HepG2 (cell line): Measurements from ENCODE around the gene APEX1. TPM values are rescaled to one million over a fixed set of nuclear protein-coding genes. Genes with fewer than 3 reads are reported as not detected.

Source experiments
- CCDC6 ChIP-seq: sonication (generic); formaldehyde crosslinking; IDR thresholded peaks from 2 replicates; pipeline ENCODE4 v1.8.1; 2022; ENCODE audit warnings: mild to moderate bottlenecking, missing genetic modification reagents, moderate library complexity
- DR1 ChIP-seq: sonication (generic); formaldehyde crosslinking; IDR thresholded peaks from 2 replicates; pipeline ENCODE4 v1.8.0; 2021; ENCODE audit warnings: mild to moderate bottlenecking, missing genetic modification reagents, inconsistent platforms
- ERF ChIP-seq: IDR thresholded peaks from 2 replicates; pipeline ENCODE4 v1.6.1; 2018; ENCODE audit warnings: missing biosample characterization, missing genetic modification reagents
- FOXA3 ChIP-seq: IDR thresholded peaks from 2 replicates; pipeline ENCODE4 v1.6.1; 2016; ENCODE audit warnings: missing genetic modification reagents, missing compliant biosample characterization
- HDAC6 ChIP-seq: fragments of 200-600 bp; sonication (generic); IDR thresholded peaks from 2 replicates; pipeline ENCODE4 v1.7.0; 2017; ENCODE audit warnings: mild to moderate bottlenecking, antibody characterized with exemption, low read length, low read depth
- KLF15 ChIP-seq: sonication (generic); formaldehyde crosslinking; IDR thresholded peaks from 2 replicates; pipeline ENCODE4 v1.8.1; 2023; ENCODE audit warnings: borderline replicate concordance, mild to moderate bottlenecking, inconsistent platforms, missing genetic modification reagents, mixed read lengths
- PAX8 ChIP-seq: sonication (generic); formaldehyde crosslinking; IDR thresholded peaks from 2 replicates; pipeline ENCODE4 v1.8.0; 2022; ENCODE audit warnings: mild to moderate bottlenecking, missing genetic modification reagents, borderline replicate concordance
- PTBP1 ChIP-seq: fragments of 200-400 bp; formaldehyde crosslinking; IDR thresholded peaks from 2 replicates; pipeline ENCODE4 v1.6.1; 2018; ENCODE audit warnings: low read length, low read depth; ENCODE audit not compliant: poor library complexity, severe bottlenecking
- SMAD3 ChIP-seq: sonication (generic); formaldehyde crosslinking; IDR thresholded peaks from 2 replicates; pipeline ENCODE4 v1.4.0; 2020; ENCODE audit warnings: missing genetic modification reagents
- THAP11 ChIP-seq: IDR thresholded peaks from 2 replicates; pipeline ENCODE4 v1.6.1; 2016; ENCODE audit warnings: missing biosample characterization, missing genetic modification reagents
- XBP1 ChIP-seq: sonication (generic); formaldehyde crosslinking; IDR thresholded peaks from 2 replicates; pipeline ENCODE4 v1.5.0; 2020; ENCODE audit warnings: missing genetic modification reagents
- ZNF558 ChIP-seq: sonication (generic); formaldehyde crosslinking; IDR thresholded peaks from 2 replicates; pipeline ENCODE4 v1.9.0; 2022; ENCODE audit warnings: mild to moderate bottlenecking, missing genetic modification reagents, borderline replicate concordance
- ZNF570 ChIP-seq: sonication (generic); formaldehyde crosslinking; IDR thresholded peaks from 2 replicates; pipeline ENCODE4 v1.4.0; 2020; ENCODE audit warnings: mild to moderate bottlenecking, missing genetic modification reagents, borderline replicate concordance
- ZNF577 ChIP-seq: sonication (generic); formaldehyde crosslinking; IDR thresholded peaks from 2 replicates; pipeline ENCODE4 v1.4.0; 2020; ENCODE audit warnings: mild to moderate bottlenecking, low read depth, missing genetic modification reagents, borderline replicate concordance
- ZNF616 ChIP-seq: sonication (generic); formaldehyde crosslinking; IDR thresholded peaks from 2 replicates; pipeline ENCODE4 v1.5.0; 2020; ENCODE audit warnings: low read depth, mild to moderate bottlenecking, missing genetic modification reagents
- ZNF709 ChIP-seq: sonication (generic); formaldehyde crosslinking; IDR thresholded peaks from 2 replicates; pipeline ENCODE4 v1.5.0; 2020; ENCODE audit warnings: mild to moderate bottlenecking, missing genetic modification reagents
- polyA plus RNA-seq, 8 experiments: library from polyadenylated mRNA; depleted of rRNA in 3 of 8; stranded (reverse) in 7 of 8; unstranded in 1 of 8; fragments of >200 nt; fragmentation: Illumina TruSeq in 4 of 8; extraction: Trizol in 4 of 8; gene quantifications; 2 replicates each; pipeline versions ENCODE4 v1.2.1 to v1.2.3, GENCODE V29; 2011 to 2016; ENCODE audit warnings: low read depth in 4 of 8, missing spikeins in 1 of 8, mixed read lengths in 1 of 8; ENCODE audit not compliant: insufficient read depth in 1 of 8
- total RNA-seq, 5 experiments: library from RNA; depleted of rRNA; stranded (reverse); fragments of >200 nt; fragmentation: Illumina TruSeq; extraction: Trizol; gene quantifications; 2 replicates each; pipeline ENCODE4 v1.2.3, GENCODE V29; 2016; ENCODE audit warnings: low read depth in 1 of 5
- TF ChIP-seq, protein P1 (sequence below): sonication (generic); formaldehyde crosslinking; IDR thresholded peaks from 2 replicates; pipeline ENCODE4 v1.5.0; 2020; ENCODE audit warnings: mild to moderate bottlenecking, missing genetic modification reagents, borderline replicate concordance
- TF ChIP-seq, protein P2 (sequence below): sonication (generic); formaldehyde crosslinking; IDR thresholded peaks from 2 replicates; pipeline ENCODE4 v1.4.0; 2020; ENCODE audit warnings: missing genetic modification reagents, borderline replicate concordance

The APEX1 gene
- total and polyA plus RNA-seq, 2 of the 13 experiments (the other 11 are each of a cell fraction or from before 2014, with no cell fraction given) = 171 to 405 TPM

DNA sequence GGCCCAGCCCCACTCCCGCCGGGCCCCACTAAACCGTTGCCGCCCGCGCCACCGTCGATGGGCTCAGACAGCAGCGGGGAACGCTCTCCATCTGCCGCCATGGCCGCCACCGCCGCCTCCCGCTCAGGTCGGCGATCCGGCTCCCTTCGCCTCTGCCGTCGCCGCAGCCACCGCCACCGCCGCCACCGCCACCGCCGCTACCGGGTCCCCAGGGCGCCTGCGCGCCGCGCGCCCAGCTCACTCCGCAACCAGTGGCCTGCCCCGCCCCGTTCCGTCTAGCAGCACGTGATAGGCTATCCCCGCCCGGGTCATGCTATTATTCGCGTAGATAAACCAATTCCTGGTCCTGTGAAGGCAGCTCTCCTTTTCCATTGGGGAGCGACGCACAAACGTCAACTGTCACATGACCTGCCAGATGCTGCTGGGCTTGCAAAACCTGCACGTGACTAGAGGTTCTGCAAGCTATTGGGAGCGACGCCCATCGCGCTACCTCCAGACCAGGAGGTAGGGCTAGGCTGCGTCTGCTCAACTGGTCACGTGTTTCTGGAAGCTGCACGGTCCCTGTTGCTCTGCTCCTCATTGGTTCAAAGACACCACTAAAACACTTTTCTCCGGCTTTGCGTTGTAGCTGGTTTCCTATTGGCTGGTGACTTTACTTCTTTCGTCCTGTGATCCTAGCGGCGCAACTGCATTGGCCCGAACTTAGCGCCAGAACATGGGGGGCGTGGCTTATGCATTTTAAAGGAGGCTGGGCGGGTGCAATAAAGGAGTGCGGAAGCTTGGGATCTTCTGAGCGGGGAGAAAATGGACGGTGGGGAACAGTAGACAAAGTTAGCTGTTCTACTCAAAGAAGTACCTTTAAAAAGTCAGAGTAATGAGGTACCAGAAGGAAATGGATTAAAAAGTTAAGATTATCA is 6.5 kb downstream of the APEX1 start, which contains the start of gene PIP4P1 (continued):
- TF ChIP-seq, protein P1, sequence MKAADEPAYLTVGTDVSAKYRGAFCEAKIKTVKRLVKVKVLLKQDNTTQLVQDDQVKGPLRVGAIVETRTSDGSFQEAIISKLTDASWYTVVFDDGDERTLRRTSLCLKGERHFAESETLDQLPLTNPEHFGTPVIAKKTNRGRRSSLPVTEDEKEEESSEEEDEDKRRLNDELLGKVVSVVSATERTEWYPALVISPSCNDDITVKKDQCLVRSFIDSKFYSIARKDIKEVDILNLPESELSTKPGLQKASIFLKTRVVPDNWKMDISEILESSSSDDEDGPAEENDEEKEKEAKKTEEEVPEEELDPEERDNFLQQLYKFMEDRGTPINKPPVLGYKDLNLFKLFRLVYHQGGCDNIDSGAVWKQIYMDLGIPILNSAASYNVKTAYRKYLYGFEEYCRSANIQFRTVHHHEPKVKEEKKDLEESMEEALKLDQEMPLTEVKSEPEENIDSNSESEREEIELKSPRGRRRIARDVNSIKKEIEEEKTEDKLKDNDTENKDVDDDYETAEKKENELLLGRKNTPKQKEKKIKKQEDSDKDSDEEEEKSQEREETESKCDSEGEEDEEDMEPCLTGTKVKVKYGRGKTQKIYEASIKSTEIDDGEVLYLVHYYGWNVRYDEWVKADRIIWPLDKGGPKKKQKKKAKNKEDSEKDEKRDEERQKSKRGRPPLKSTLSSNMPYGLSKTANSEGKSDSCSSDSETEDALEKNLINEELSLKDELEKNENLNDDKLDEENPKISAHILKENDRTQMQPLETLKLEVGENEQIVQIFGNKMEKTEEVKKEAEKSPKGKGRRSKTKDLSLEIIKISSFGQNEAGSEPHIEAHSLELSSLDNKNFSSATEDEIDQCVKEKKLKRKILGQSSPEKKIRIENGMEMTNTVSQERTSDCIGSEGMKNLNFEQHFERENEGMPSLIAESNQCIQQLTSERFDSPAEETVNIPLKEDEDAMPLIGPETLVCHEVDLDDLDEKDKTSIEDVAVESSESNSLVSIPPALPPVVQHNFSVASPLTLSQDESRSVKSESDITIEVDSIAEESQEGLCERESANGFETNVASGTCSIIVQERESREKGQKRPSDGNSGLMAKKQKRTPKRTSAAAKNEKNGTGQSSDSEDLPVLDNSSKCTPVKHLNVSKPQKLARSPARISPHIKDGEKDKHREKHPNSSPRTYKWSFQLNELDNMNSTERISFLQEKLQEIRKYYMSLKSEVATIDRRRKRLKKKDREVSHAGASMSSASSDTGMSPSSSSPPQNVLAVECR (CRISPR knock-in tag) = peak; percentile 95; the same call in 1 of the 2 replicates
- peak; percentile 67 for TF ChIP-seq FOXA3 (CRISPR knock-in tag)
- TF ChIP-seq PAX8 (CRISPR knock-in tag) = no peak
- peak; percentile 84; the same call in 1 of the 2 replicates for TF ChIP-seq ZNF558 (CRISPR knock-in tag)
- peak; percentile 98 for TF ChIP-seq ERF (CRISPR knock-in tag)
- no peak for TF ChIP-seq HDAC6
- TF ChIP-seq ZNF709 (CRISPR knock-in tag) = peak; percentile 70; the same call in 1 of the 2 replicates
- no peak for TF ChIP-seq PTBP1
- peak; percentile 96 for TF ChIP-seq DR1 (CRISPR knock-in tag)
- TF ChIP-seq CCDC6 (CRISPR knock-in tag) = peak; percentile 98
- no peak for TF ChIP-seq XBP1 (CRISPR knock-in tag)
- peak; percentile 98 for TF ChIP-seq SMAD3 (CRISPR knock-in tag)
- no peak for TF ChIP-seq KLF15
- peak; percentile 93 for TF ChIP-seq ZNF616 (CRISPR knock-in tag)
- peak; percentile 67; the same call in 1 of the 2 replicates for TF ChIP-seq ZNF570 (CRISPR knock-in tag)
- TF ChIP-seq, protein P2, sequence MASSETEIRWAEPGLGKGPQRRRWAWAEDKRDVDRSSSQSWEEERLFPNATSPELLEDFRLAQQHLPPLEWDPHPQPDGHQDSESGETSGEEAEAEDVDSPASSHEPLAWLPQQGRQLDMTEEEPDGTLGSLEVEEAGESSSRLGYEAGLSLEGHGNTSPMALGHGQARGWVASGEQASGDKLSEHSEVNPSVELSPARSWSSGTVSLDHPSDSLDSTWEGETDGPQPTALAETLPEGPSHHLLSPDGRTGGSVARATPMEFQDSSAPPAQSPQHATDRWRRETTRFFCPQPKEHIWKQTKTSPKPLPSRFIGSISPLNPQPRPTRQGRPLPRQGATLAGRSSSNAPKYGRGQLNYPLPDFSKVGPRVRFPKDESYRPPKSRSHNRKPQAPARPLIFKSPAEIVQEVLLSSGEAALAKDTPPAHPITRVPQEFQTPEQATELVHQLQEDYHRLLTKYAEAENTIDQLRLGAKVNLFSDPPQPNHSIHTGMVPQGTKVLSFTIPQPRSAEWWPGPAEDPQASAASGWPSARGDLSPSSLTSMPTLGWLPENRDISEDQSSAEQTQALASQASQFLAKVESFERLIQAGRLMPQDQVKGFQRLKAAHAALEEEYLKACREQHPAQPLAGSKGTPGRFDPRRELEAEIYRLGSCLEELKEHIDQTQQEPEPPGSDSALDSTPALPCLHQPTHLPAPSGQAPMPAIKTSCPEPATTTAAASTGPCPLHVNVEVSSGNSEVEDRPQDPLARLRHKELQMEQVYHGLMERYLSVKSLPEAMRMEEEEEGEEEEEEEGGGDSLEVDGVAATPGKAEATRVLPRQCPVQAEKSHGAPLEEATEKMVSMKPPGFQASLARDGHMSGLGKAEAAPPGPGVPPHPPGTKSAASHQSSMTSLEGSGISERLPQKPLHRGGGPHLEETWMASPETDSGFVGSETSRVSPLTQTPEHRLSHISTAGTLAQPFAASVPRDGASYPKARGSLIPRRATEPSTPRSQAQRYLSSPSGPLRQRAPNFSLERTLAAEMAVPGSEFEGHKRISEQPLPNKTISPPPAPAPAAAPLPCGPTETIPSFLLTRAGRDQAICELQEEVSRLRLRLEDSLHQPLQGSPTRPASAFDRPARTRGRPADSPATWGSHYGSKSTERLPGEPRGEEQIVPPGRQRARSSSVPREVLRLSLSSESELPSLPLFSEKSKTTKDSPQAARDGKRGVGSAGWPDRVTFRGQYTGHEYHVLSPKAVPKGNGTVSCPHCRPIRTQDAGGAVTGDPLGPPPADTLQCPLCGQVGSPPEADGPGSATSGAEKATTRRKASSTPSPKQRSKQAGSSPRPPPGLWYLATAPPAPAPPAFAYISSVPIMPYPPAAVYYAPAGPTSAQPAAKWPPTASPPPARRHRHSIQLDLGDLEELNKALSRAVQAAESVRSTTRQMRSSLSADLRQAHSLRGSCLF (CRISPR knock-in tag) = peak; percentile 43; the same call in 1 of the 2 replicates
- TF ChIP-seq THAP11 = peak; percentile 93
- TF ChIP-seq ZNF577 (CRISPR knock-in tag) = 0 out of 2 replicates have a peak, but pooled peaks have one; percentile 50
